ENCODE results near the gene TNP1.

TNP1 gene

DNA sequence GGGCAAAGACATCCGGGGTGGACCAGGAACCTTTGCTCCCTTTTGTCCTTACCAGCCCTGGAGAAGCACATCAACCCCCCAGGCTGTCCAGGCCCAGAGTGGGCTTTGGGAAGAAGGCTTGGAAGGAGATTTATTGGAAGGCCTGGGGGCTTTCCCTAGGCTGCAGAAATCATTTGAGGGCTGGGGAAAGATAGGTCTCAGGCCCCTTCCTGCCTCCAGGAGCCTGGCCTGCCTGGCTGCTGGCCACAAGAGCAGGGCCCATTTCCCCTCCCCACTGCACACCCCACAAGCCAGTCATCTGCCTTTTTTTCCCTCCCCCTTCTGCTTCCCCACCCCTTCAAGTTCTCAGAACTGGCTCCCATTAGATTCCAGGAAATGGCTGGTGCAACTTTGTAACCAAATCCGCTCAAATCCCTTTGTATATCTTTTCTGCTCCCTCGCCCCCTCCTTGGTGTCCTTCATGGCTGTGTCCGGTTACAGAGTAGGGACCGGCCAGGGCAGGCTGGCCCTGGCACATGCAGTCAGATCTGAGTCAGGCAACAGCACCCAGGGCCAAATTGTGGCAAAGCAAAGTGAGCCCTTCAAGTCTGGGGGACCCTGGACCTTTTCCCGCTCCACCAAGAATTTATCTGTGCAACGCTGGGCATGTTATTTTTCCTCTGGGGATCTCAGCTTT, 20.8 kb upstream of the TNP1 start:
- H3K9me3 ChIP-seq (ENCODE audit: control insufficient read depth, insufficient read depth, low read depth, low read length) = no peaks in the 10 kb centered on the region
- TF ChIP-seq, protein P1, sequence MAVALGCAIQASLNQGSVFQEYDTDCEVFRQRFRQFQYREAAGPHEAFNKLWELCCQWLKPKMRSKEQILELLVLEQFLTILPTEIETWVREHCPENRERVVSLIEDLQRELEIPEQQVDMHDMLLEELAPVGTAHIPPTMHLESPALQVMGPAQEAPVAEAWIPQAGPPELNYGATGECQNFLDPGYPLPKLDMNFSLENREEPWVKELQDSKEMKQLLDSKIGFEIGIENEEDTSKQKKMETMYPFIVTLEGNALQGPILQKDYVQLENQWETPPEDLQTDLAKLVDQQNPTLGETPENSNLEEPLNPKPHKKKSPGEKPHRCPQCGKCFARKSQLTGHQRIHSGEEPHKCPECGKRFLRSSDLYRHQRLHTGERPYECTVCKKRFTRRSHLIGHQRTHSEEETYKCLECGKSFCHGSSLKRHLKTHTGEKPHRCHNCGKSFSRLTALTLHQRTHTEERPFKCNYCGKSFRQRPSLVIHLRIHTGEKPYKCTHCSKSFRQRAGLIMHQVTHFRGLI (tag by site-specific recombination; IDR thresholded peaks at IDR 0.05) = no peak
- no peak for TF ChIP-seq ZNF341 (tag by site-specific recombination; IDR thresholded peaks at IDR 0.05; ENCODE audit: low read depth)
- TF ChIP-seq ZNF169 (tag by site-specific recombination; IDR thresholded peaks at IDR 0.05) = no peak
- TF ChIP-seq, protein P2, sequence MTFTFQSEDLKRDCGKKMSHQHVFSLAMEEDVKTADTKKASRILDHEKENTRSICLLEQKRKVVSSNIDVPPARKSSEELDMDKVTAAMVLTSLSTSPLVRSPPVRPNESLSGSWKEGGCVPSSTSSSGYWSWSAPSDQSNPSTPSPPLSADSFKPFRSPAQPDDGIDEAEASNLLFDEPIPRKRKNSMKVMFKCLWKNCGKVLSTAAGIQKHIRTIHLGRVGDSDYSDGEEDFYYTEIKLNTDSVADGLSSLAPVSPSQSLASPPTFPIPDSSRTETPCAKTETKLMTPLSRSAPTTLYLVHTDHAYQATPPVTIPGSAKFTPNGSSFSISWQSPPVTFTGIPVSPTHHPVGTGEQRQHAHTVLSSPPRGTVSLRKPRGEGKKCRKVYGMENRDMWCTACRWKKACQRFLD (tag by site-specific recombination; IDR thresholded peaks at IDR 0.05) = no peak
- no peaks in the 10 kb centered on the region for H3K4me1 ChIP-seq (ENCODE audit: control insufficient read depth, insufficient read depth, low read length)
- POLR2A ChIA-PET = no interaction called here
- no peak overlapping the region for H3K27ac ChIP-seq (ENCODE audit: extremely low read depth, low read depth, low read length)
- H3K36me3 ChIP-seq (ENCODE audit: control insufficient read depth in 2 of 2, insufficient read depth in 1 of 2, low read length in 2 of 2) = no peaks in the 10 kb centered on the region
- no peak overlapping the region for H3K4me3 ChIP-seq (ENCODE audit: low read depth, low read length)
- CTCF ChIA-PET = no interaction called here

DNA sequence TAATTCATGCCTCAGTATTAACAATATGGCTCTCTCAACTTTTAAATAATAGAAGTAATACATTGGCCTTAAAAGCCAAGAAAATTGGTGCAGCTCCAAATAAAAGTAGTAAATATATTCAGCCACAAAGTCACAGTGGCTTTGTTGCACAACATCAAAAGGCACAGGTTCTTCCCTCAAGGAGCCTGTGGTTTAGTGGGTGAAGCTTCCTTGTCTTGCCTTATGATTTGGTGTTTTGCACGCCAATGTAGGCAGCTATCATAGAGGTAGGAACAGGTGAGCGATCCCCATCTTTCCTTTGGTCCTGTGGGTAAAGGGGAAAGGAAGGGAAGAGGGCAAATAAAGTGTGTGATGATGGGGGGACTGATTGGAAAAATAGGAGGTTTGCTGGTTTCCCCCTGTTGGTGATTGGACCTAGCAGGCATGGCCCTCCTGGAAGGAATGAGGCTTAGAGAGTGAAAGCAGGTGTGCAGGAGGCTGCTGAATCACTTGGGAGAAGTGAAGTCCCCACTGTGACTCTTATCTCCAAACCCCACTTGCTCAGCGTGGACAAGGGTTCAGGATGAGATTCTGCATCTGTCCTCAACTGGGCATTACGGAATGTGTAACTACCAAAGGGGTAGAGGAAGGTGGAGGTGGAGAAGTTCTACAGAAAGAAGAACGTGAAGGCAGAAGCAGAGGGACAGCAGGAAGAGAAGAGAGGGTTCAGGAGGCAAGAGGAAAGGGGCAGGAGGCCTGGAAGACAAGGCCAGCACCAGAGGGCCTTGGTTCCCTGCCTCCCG, 20.1 kb upstream of the TNP1 start:
- CTCF ChIA-PET = interaction anchor here (0.5 to 0.6 kb wide), 2 partner anchors 150 to 595 kb away, joined by 3 read pairs; no protein-coding TSS in a partner anchor
- H3K27ac ChIP-seq (ENCODE audit: extremely low read depth, low read depth, low read length) = no peak overlapping the region
- H3K4me3 ChIP-seq (ENCODE audit: low read depth, low read length) = no peak overlapping the region
- no peaks in the 10 kb centered on the region for H3K9me3 ChIP-seq (ENCODE audit: control insufficient read depth, insufficient read depth, low read depth, low read length)
- H3K36me3 ChIP-seq (ENCODE audit: control insufficient read depth in 2 of 2, insufficient read depth in 1 of 2, low read length in 2 of 2) = no peaks in the 10 kb centered on the region
- TF ChIP-seq ZNF112 (tag by site-specific recombination; IDR thresholded peaks at IDR 0.05) (no peak), ZNF394 (tag by site-specific recombination; IDR thresholded peaks at IDR 0.05; ENCODE audit: borderline replicate concordance) (no peak), ZNF433 (tag by site-specific recombination; IDR thresholded peaks at IDR 0.05; ENCODE audit: low read depth) (no peak), ZBTB21 (tag by site-specific recombination; IDR thresholded peaks at IDR 0.05) (no peak)
- POLR2A ChIA-PET = no interaction called here
- no peaks in the 10 kb centered on the region for H3K4me1 ChIP-seq (ENCODE audit: control insufficient read depth, insufficient read depth, low read length)

DNA sequence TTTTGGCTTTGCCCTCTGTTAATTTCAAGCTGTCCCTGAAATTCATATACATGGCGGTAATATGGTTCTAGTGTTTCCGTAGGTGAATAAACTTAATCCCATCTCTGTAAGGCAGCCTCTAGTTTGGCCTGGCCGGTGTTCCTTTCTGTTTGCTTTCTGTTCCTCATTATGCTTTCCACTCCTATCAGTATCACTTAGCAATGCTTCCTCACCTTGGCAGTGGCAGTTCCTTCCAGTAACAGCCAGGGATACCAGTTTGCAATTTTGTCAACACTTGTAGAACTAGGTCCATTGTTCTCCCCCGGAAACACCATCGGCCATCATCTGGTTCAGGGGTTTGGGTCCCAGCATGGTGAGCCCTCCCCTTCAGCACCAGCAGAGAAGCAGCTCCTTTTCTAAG, 18.2 kb upstream of the TNP1 start:
- ChIA-PET CTCF (interaction anchor here (0.7 kb wide), 1 partner anchor 65 kb away, joined by 3 read pairs; no protein-coding TSS in a partner anchor), POLR2A (no interaction called here)
- no peaks in the 10 kb centered on the region for H3K4me1 ChIP-seq (ENCODE audit: control insufficient read depth, insufficient read depth, low read length)
- no peak for TF ChIP-seq ZNF768 (tag by site-specific recombination; IDR thresholded peaks at IDR 0.05)
- TF ChIP-seq, protein P3, sequence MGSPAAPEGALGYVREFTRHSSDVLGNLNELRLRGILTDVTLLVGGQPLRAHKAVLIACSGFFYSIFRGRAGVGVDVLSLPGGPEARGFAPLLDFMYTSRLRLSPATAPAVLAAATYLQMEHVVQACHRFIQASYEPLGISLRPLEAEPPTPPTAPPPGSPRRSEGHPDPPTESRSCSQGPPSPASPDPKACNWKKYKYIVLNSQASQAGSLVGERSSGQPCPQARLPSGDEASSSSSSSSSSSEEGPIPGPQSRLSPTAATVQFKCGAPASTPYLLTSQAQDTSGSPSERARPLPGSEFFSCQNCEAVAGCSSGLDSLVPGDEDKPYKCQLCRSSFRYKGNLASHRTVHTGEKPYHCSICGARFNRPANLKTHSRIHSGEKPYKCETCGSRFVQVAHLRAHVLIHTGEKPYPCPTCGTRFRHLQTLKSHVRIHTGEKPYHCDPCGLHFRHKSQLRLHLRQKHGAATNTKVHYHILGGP (tag by site-specific recombination; IDR thresholded peaks at IDR 0.05) = no peak
- TF ChIP-seq, protein P4, sequence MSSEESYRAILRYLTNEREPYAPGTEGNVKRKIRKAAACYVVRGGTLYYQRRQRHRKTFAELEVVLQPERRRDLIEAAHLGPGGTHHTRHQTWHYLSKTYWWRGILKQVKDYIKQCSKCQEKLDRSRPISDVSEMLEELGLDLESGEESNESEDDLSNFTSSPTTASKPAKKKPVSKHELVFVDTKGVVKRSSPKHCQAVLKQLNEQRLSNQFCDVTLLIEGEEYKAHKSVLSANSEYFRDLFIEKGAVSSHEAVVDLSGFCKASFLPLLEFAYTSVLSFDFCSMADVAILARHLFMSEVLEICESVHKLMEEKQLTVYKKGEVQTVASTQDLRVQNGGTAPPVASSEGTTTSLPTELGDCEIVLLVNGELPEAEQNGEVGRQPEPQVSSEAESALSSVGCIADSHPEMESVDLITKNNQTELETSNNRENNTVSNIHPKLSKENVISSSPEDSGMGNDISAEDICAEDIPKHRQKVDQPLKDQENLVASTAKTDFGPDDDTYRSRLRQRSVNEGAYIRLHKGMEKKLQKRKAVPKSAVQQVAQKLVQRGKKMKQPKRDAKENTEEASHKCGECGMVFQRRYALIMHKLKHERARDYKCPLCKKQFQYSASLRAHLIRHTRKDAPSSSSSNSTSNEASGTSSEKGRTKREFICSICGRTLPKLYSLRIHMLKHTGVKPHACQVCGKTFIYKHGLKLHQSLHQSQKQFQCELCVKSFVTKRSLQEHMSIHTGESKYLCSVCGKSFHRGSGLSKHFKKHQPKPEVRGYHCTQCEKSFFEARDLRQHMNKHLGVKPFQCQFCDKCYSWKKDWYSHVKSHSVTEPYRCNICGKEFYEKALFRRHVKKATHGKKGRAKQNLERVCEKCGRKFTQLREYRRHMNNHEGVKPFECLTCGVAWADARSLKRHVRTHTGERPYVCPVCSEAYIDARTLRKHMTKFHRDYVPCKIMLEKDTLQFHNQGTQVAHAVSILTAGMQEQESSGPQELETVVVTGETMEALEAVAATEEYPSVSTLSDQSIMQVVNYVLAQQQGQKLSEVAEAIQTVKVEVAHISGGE (tag by site-specific recombination; conservative IDR thresholded peaks at IDR 0.05; ENCODE audit: low read depth) = no peak
- TF ChIP-seq ZNF791 (tag by site-specific recombination; IDR thresholded peaks at IDR 0.05) = no peak
- no peak for TF ChIP-seq ZNF239 (tag by site-specific recombination; IDR thresholded peaks at IDR 0.05)
- TF ChIP-seq, protein P5, sequence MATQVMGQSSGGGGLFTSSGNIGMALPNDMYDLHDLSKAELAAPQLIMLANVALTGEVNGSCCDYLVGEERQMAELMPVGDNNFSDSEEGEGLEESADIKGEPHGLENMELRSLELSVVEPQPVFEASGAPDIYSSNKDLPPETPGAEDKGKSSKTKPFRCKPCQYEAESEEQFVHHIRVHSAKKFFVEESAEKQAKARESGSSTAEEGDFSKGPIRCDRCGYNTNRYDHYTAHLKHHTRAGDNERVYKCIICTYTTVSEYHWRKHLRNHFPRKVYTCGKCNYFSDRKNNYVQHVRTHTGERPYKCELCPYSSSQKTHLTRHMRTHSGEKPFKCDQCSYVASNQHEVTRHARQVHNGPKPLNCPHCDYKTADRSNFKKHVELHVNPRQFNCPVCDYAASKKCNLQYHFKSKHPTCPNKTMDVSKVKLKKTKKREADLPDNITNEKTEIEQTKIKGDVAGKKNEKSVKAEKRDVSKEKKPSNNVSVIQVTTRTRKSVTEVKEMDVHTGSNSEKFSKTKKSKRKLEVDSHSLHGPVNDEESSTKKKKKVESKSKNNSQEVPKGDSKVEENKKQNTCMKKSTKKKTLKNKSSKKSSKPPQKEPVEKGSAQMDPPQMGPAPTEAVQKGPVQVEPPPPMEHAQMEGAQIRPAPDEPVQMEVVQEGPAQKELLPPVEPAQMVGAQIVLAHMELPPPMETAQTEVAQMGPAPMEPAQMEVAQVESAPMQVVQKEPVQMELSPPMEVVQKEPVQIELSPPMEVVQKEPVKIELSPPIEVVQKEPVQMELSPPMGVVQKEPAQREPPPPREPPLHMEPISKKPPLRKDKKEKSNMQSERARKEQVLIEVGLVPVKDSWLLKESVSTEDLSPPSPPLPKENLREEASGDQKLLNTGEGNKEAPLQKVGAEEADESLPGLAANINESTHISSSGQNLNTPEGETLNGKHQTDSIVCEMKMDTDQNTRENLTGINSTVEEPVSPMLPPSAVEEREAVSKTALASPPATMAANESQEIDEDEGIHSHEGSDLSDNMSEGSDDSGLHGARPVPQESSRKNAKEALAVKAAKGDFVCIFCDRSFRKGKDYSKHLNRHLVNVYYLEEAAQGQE (tag by site-specific recombination; IDR thresholded peaks at IDR 0.05) = no peak
- TF ChIP-seq ZNF501 (tag by site-specific recombination; IDR thresholded peaks at IDR 0.05) = no peak
- no peak for TF ChIP-seq ZFP3 (tag by site-specific recombination; IDR thresholded peaks at IDR 0.05; ENCODE audit: low read depth)
- no peak for TF ChIP-seq SCRT1 (tag by site-specific recombination; IDR thresholded peaks at IDR 0.05; ENCODE audit: borderline replicate concordance)

More for the DNA sequence above, 18.2 kb upstream of the TNP1 start:
- Histone ChIP-seq H3K36me3 (ENCODE audit: control insufficient read depth in 2 of 2, insufficient read depth in 1 of 2, low read length in 2 of 2) (no peaks in the 10 kb centered on the region), H3K27ac (ENCODE audit: extremely low read depth, low read depth, low read length) (no peak overlapping the region), H3K4me3 (ENCODE audit: low read depth, low read length) (no peak overlapping the region), H3K9me3 (ENCODE audit: control insufficient read depth, insufficient read depth, low read depth, low read length) (no peaks in the 10 kb centered on the region)

Data from HEK293 (cell line).